HG03066 (cell line): ENCODE measurements around the gene ROCK2.

Experiments used
- ATAC-seq: cut with Tn5 transposase; IDR thresholded peaks from one replicate; pipeline ENCODE4 v1.9.1; 2021; ENCODE audit warnings: low read depth; ENCODE audit not compliant: unreplicated experiment

The ROCK2 gene

GRCh38 chr2:11132036-11132671 lies 212.3 kb downstream of the ROCK2 start:
- no peak for ATAC-seq

GRCh38 chr2:11131166-11131920 lies 213.1 kb downstream of the ROCK2 start:
- ATAC-seq: no peak
